ENCODE data around the gene MTA1. TPM values are rescaled to one million over a fixed set of nuclear protein-coding genes. Genes with fewer than 3 reads are reported as not detected.

The MTA1 gene
- total and polyA plus RNA-seq, 2 donors (not counting 1 experiment from before 2014, with no cell fraction given): 137 to 147 TPM

GRCh38 chr14:105483300-105484068 is 63.9 kb downstream of the MTA1 start:
- no peaks in the 10 kb centered on the region for H3K27me3 Mint-ChIP-seq

More at GRCh38 chr14:105483300-105484068, 63.9 kb downstream of the MTA1 start:
- POLR2A ChIA-PET: interaction anchor here (0.5 to 1.0 kb wide), 2 partner anchors 113 to 415 kb away, joined by 3 to 5 read pairs; no protein-coding TSS in a partner anchor
- Histone ChIP-seq H3K27ac (ENCODE audit: low read length in 2 of 2) (peak overlapping the region; percentile 93 to 99), H3K9me3 (ENCODE audit: control extremely low read depth in 1 of 3, control insufficient read depth in 2 of 3, insufficient read depth in 1 of 3, low read length in 2 of 3) (peaks cover 0 to 4% (median 0%) of the 10 kb centered on the region in 3 donors), H3K9ac (ENCODE audit: low read length) (no peak overlapping the region), H2AFZ (ENCODE audit: insufficient read depth, low read depth, low read length, poor library complexity, severe bottlenecking) (no peak overlapping the region), H3K36me3 (replicated peaks in 1 of 2; ENCODE audit: control extremely low read depth in 1 of 2, control insufficient read depth in 1 of 2, extremely low read depth in 1 of 2, insufficient read depth in 2 of 2, low read length in 1 of 2) (peaks cover 0 to 2% of the 10 kb centered on the region in 2 experiments), H3K27me3 (replicated peaks in 1 of 4; ENCODE audit: control extremely low read depth in 1 of 4, control insufficient read depth in 3 of 4, insufficient read depth in 4 of 4, low read length in 3 of 4) (peaks cover 0 to 3% (median 0%) of the 10 kb centered on the region in 4 experiments), H3K4me1 (ENCODE audit: control insufficient read depth in 2 of 2, insufficient read depth in 2 of 2, low read length in 2 of 2) (peaks cover 57 to 84% of the 10 kb centered on the region in 2 donors), H3K4me3 (ENCODE audit: control extremely low read depth in 1 of 5, extremely low read depth in 1 of 5, insufficient read depth in 1 of 5, low read depth in 2 of 5, low read length in 4 of 5) (no peak overlapping the region), H3K79me2 (ENCODE audit: control insufficient read depth, insufficient read depth, low read length) (peaks cover 1% of the 10 kb centered on the region), H4K20me1 (ENCODE audit: control insufficient read depth, insufficient read depth, low read length, poor library complexity, severe bottlenecking) (peaks cover 8% of the 10 kb centered on the region), H3K4me2 (replicated peaks; ENCODE audit: low read depth, low read length, poor library complexity, severe bottlenecking) (no peak overlapping the region)
- 86% methylated on average over 15 of the region's 18 CpGs for WGBS (ENCODE audit: insufficient coverage)
- Mint-ChIP-seq H3K4me3 (no peak overlapping the region), H3K4me1 (peaks cover 68% of the 10 kb centered on the region), H3K9me3 (ENCODE audit: insufficient read depth) (no peaks in the 10 kb centered on the region), H3K27ac (peak overlapping the region; percentile 100)
- CTCF ChIA-PET: interaction anchor here (1.1 kb wide), 1 partner anchor 438 kb away, joined by 3 read pairs; no protein-coding TSS in a partner anchor
- no peak for TF ChIP-seq CTCF (IDR thresholded peaks at IDR 0.05)
- TF ChIP-seq EZH2 (IDR thresholded peaks at IDR 0.05; ENCODE audit: borderline replicate concordance, insufficient read depth, low read depth, low read length, poor library complexity, severe bottlenecking): no peak
- intact Hi-C loops (cut with micrococcal nuclease): loop anchor here (10.0 kb wide), 1 partner anchor 419 kb away; the partner anchor contains the start of gene GPR132
- ATAC-seq (ENCODE audit: low read depth) (no peak), DNase-seq (peak; percentile 42)
